ENCODE results near the gene UBE2E3. TPM values are rescaled to one million over a fixed set of nuclear protein-coding genes. Genes with fewer than 3 reads are reported as not detected.

Gene UBE2E3
- total and polyA plus RNA-seq, 2 of the 13 experiments (the other 11 are each of a cell fraction or from before 2014, with no cell fraction given) = 45.7 to 92.6 TPM

DNA sequence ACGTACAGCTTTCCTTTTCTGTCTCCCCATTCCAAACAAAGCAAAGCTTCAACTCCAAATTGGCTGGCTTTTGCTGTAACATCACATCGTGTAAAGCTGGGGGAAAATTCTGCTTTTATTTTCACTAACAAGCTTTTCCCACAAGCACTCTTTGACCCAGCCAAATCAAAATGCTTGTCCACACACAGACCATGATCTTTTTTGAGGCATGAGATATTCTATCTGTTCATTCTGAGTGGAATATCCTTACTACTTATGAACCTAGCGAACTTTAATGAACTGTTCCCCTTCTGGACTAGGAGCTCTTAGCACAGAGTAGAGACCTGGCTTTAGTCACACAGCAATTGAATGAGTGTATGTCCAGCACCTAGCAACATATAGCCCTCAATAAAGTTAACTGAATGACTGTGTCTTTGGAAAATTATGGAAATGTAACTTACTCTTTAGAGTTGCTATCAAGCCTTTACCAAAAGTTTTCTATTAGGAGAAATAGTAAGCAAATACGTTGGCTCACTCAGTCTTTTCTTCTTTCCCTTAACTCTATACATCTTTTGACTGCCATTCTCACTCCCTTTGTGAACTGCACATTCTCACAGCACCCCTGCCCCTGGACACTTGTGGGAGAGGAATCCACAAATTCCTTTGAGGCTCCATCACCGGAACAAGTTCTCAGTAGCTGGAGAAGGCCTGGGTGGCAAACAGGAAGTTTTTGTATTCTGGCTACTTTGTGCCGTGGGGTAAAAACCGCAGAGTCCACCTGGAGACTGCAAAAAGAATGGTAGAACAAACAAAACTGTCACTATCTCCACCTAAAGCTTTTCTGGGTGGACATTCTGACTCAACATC lies 1.3 kb upstream of the UBE2E3 start (continued):
- TF ChIP-seq, protein P1, sequence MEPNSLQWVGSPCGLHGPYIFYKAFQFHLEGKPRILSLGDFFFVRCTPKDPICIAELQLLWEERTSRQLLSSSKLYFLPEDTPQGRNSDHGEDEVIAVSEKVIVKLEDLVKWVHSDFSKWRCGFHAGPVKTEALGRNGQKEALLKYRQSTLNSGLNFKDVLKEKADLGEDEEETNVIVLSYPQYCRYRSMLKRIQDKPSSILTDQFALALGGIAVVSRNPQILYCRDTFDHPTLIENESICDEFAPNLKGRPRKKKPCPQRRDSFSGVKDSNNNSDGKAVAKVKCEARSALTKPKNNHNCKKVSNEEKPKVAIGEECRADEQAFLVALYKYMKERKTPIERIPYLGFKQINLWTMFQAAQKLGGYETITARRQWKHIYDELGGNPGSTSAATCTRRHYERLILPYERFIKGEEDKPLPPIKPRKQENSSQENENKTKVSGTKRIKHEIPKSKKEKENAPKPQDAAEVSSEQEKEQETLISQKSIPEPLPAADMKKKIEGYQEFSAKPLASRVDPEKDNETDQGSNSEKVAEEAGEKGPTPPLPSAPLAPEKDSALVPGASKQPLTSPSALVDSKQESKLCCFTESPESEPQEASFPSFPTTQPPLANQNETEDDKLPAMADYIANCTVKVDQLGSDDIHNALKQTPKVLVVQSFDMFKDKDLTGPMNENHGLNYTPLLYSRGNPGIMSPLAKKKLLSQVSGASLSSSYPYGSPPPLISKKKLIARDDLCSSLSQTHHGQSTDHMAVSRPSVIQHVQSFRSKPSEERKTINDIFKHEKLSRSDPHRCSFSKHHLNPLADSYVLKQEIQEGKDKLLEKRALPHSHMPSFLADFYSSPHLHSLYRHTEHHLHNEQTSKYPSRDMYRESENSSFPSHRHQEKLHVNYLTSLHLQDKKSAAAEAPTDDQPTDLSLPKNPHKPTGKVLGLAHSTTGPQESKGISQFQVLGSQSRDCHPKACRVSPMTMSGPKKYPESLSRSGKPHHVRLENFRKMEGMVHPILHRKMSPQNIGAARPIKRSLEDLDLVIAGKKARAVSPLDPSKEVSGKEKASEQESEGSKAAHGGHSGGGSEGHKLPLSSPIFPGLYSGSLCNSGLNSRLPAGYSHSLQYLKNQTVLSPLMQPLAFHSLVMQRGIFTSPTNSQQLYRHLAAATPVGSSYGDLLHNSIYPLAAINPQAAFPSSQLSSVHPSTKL (CRISPR knock-in tag; IDR thresholded peaks at IDR 0.05) = peak; percentile 66
- TF ChIP-seq, protein P2, sequence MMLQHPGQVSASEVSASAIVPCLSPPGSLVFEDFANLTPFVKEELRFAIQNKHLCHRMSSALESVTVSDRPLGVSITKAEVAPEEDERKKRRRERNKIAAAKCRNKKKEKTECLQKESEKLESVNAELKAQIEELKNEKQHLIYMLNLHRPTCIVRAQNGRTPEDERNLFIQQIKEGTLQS (CRISPR knock-in tag; IDR thresholded peaks at IDR 0.05) = peak; percentile 59; the same call in 1 of the 2 replicates
- 0 out of 2 replicates have a peak, but pooled peaks have one; percentile 27 for TF ChIP-seq HDAC2 (CRISPR knock-in tag; IDR thresholded peaks at IDR 0.05)
- peak; percentile 34; the same call in 1 of the 2 replicates for TF ChIP-seq NCOA2 (CRISPR knock-in tag; IDR thresholded peaks at IDR 0.05)
- TF ChIP-seq, protein P3, sequence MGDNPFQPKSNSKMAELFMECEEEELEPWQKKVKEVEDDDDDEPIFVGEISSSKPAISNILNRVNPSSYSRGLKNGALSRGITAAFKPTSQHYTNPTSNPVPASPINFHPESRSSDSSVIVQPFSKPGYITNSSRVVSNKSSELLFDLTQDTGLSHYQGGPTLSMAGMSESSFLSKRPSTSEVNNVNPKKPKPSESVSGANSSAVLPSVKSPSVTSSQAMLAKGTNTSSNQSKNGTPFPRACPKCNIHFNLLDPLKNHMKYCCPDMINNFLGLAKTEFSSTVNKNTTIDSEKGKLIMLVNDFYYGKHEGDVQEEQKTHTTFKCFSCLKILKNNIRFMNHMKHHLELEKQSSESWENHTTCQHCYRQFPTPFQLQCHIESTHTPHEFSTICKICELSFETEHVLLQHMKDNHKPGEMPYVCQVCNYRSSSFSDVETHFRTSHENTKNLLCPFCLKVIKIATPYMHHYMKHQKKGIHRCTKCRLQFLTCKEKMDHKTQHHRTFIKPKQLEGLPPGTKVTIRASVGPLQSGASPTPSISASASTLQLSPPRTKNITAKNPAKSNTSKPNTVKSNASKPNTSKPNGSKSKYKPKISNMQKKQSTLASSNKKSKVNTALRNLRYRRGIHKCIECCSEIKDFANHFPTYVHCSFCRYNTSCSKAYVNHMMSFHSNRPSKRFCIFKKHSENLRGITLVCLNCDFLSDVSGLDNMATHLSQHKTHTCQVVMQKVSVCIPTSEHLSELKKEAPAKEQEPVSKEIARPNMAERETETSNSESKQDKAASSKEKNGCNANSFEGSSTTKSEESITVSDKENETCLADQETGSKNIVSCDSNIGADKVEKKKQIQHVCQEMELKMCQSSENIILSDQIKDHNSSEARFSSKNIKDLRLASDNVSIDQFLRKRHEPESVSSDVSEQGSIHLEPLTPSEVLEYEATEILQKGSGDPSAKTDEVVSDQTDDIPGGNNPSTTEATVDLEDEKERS (CRISPR knock-in tag; IDR thresholded peaks at IDR 0.05) = no peak
- peak in 1 of 2 experiments; percentile 53; a peak in 1 of 4 replicates for TF ChIP-seq EP300 (IDR thresholded peaks at IDR 0.05; ENCODE audit: low read depth in 2 of 2, low read length in 2 of 2)
- no peak; the same call in 1 of the 2 replicates for TF ChIP-seq EP300 (CRISPR knock-in tag; IDR thresholded peaks at IDR 0.05; ENCODE audit: borderline replicate concordance)
- peak; percentile 32; the same call in 1 of the 2 replicates for TF ChIP-seq SAP130 (CRISPR knock-in tag; IDR thresholded peaks at IDR 0.05; ENCODE audit: low read depth)
- TF ChIP-seq CBFB (CRISPR knock-in tag; IDR thresholded peaks at IDR 0.05) = peak; percentile 56; the same call in 1 of the 2 replicates
- TF ChIP-seq ELF4 (CRISPR knock-in tag; IDR thresholded peaks at IDR 0.05; ENCODE audit: borderline replicate concordance) = 0 out of 2 replicates have a peak, but pooled peaks have one; percentile 14
- no peak for TF ChIP-seq RFX5 (IDR thresholded peaks at IDR 0.05; ENCODE audit: low read depth, low read length)
- TF ChIP-seq, protein P4, sequence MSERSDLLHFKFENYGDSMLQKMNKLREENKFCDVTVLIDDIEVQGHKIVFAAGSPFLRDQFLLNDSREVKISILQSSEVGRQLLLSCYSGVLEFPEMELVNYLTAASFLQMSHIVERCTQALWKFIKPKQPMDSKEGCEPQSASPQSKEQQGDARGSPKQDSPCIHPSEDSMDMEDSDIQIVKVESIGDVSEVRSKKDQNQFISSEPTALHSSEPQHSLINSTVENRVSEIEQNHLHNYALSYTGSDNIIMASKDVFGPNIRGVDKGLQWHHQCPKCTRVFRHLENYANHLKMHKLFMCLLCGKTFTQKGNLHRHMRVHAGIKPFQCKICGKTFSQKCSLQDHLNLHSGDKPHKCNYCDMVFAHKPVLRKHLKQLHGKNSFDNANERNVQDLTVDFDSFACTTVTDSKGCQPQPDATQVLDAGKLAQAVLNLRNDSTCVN (CRISPR knock-in tag; IDR thresholded peaks at IDR 0.05; ENCODE audit: borderline replicate concordance) = peak; percentile 88; the same call in 1 of the 2 replicates
- TF ChIP-seq ETV5 (CRISPR knock-in tag; IDR thresholded peaks at IDR 0.05; ENCODE audit: borderline replicate concordance) = peak; percentile 80; the same call in 1 of the 2 replicates
- no peak for TF ChIP-seq SETDB1 (CRISPR knock-in tag; IDR thresholded peaks at IDR 0.05; ENCODE audit: borderline replicate concordance)
- TF ChIP-seq, protein P5, sequence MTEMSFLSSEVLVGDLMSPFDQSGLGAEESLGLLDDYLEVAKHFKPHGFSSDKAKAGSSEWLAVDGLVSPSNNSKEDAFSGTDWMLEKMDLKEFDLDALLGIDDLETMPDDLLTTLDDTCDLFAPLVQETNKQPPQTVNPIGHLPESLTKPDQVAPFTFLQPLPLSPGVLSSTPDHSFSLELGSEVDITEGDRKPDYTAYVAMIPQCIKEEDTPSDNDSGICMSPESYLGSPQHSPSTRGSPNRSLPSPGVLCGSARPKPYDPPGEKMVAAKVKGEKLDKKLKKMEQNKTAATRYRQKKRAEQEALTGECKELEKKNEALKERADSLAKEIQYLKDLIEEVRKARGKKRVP (CRISPR knock-in tag; IDR thresholded peaks at IDR 0.05) = peak in 1 of 2 experiments; percentile 25; a peak in 1 of 4 replicates
- TF ChIP-seq ZNF549 (CRISPR knock-in tag; IDR thresholded peaks at IDR 0.05) = no peak
- TF ChIP-seq CBX5 (CRISPR knock-in tag; IDR thresholded peaks at IDR 0.05; ENCODE audit: borderline replicate concordance) = no peak
